B cell (primary cell): ENCODE data around the gene PCDHGB1.

Experiments
- EZH2 ChIP-seq: IDR thresholded peaks from 2 replicates; pipeline ENCODE4 v1.6.1; 2012; ENCODE audit warnings: borderline replicate concordance, low read depth, mild to moderate bottlenecking, moderate library complexity, low read length; ENCODE audit not compliant: insufficient read depth, poor library complexity, severe bottlenecking
- TF ChIP-seq, protein P1 (sequence below): fragments of 200-600 bp; IDR thresholded peaks from one replicate; pipeline ENCODE4 v1.8.0; 2022; ENCODE audit warnings: antibody characterized with exemption, mild to moderate bottlenecking

- TF ChIP-seq, protein P1, sequence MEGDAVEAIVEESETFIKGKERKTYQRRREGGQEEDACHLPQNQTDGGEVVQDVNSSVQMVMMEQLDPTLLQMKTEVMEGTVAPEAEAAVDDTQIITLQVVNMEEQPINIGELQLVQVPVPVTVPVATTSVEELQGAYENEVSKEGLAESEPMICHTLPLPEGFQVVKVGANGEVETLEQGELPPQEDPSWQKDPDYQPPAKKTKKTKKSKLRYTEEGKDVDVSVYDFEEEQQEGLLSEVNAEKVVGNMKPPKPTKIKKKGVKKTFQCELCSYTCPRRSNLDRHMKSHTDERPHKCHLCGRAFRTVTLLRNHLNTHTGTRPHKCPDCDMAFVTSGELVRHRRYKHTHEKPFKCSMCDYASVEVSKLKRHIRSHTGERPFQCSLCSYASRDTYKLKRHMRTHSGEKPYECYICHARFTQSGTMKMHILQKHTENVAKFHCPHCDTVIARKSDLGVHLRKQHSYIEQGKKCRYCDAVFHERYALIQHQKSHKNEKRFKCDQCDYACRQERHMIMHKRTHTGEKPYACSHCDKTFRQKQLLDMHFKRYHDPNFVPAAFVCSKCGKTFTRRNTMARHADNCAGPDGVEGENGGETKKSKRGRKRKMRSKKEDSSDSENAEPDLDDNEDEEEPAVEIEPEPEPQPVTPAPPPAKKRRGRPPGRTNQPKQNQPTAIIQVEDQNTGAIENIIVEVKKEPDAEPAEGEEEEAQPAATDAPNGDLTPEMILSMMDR = no peak
- no peak for TF ChIP-seq EZH2
Measured at GRCh38 chr5:141388661-141389060, 38.8 kb downstream of the PCDHGB1 start.
